ENCODE results near the gene SPATA18.

The SPATA18 gene

GRCh38 chr4:52091801-52092200, 40.7 kb downstream of the SPATA18 start:
- TF ChIP-seq CTCF (IDR thresholded peaks at IDR 0.05; ENCODE audit: low read depth, low read length): no peak
- DNase-seq (ENCODE audit: low read depth in 2 of 2): no peak
- H3K4me3 ChIP-seq (replicated peaks in 1 of 2; ENCODE audit: low read depth in 2 of 2, low read length in 2 of 2): no peak overlapping the region

DNA sequence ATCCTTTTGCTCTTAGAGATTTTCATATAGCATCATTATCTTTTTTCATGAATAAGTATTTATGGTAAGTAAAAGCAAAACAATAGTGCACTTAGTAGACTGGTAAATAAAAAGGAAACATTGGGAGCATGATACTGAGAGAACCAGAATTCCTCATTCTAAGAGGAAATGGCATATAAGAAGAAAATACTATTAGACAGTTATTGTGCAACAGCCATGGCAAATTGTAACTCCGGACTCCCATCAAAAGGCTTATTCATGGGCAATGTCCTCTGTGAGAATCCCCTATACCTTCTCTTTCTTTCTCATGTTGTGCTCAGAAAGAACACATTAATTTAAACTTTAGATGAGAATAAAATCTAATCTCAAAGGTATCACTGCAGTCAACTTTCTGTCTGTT, 42.4 kb downstream of the SPATA18 start:
- H3K4me3 ChIP-seq (replicated peaks in 1 of 2; ENCODE audit: low read depth in 2 of 2, low read length in 2 of 2): no peak overlapping the region
- DNase-seq (ENCODE audit: low read depth in 2 of 2): no peak
- TF ChIP-seq CTCF (IDR thresholded peaks at IDR 0.05; ENCODE audit: low read depth, low read length): no peak

DNA sequence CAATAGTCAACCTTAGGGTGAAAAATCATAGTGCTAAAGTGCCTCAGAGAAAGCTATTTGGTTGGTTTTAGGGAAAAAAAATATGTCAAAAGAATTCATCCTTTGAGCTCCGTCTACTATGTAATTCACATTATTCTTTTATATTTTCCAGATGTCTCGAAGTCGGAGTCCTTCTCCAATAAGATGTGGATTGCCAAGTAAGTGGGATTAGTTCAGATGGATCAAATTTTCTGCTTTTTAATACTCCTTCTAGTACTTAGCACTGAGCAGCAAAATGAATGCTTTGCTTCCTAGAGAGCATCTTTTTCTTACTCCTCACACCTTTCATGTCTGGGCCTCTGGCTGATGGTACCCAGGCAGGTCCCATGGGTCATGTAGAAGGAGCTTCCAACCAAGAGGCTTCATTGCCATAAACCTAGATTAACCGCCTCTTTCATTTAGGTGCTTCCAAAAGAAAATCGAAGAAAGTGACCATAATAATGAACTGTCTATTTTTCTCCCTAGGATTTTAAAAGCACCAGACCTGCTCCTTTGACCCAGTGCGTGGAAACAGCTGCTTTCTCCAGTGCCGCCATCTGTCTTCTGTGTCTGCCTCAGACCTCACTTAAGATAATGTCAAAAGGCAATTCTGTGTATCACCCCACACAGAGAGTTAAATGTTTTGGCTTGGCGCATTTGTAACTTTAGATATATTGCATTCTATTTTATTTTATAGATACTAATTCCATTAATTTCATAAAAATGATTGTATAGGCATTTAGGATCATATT, 43.5 kb downstream of the SPATA18 start:
- no peak for DNase-seq (ENCODE audit: low read depth in 2 of 2)
- H3K4me3 ChIP-seq (replicated peaks in 1 of 2; ENCODE audit: low read depth in 2 of 2, low read length in 2 of 2): no peak overlapping the region
- TF ChIP-seq CTCF (IDR thresholded peaks at IDR 0.05; ENCODE audit: low read depth, low read length): no peak

DNA sequence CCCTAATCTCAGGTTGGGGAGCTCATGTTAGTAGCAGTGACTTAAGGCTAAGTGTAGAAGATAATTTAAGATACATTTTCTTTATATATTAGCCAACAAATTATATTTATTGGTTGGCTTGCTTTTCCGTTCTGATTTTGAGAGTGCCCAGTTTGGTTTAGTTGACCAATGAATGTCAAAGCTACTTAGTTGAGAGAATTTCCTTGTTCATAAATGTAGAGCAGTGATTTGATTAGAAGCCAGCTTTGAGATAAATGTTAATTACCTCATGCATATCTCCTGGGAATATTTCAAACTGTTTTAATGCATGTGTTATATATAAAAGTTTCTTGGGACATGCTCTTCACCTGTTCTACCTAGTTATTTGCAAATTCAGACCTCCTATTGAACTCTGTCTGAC, 44.3 kb downstream of the SPATA18 start:
- no peak for DNase-seq (ENCODE audit: low read depth in 2 of 2)
- TF ChIP-seq CTCF (IDR thresholded peaks at IDR 0.05; ENCODE audit: low read depth, low read length): no peak
- H3K4me3 ChIP-seq (replicated peaks in 1 of 2; ENCODE audit: low read depth in 2 of 2, low read length in 2 of 2): no peak overlapping the region

- H3K4me3 ChIP-seq (replicated peaks in 1 of 2; ENCODE audit: low read depth in 2 of 2, low read length in 2 of 2): no peak overlapping the region
- no peak for TF ChIP-seq CTCF (IDR thresholded peaks at IDR 0.05; ENCODE audit: low read depth, low read length)
- DNase-seq (ENCODE audit: low read depth in 2 of 2): peak in 1 of 2 donors; percentile 67
Observed at GRCh38 chr4:52096048-52096447, 44.9 kb downstream of the SPATA18 start.

GRCh38 chr4:52098618-52099017, 47.5 kb downstream of the SPATA18 start:
- TF ChIP-seq CTCF (IDR thresholded peaks at IDR 0.05; ENCODE audit: low read depth, low read length): no peak
- no peak for DNase-seq (ENCODE audit: low read depth in 2 of 2)
- no peak overlapping the region for H3K4me3 ChIP-seq (replicated peaks in 1 of 2; ENCODE audit: low read depth in 2 of 2, low read length in 2 of 2)

All from cardiac fibroblast (primary cell).